ENCODE measurements around the gene IFI27L2. TPM values are rescaled to one million over a fixed set of nuclear protein-coding genes. Genes with fewer than 3 reads are reported as not detected.
"Not testable (repeated sequence)": the region's sequence is repeated elsewhere in the genome, so short reads cannot be mapped to it uniquely, and the experiment has no call there.

The IFI27L2 gene
- total RNA-seq, 4 donors from 2014 or later, result 7.8 to 97.8 (median 23.1) TPM

- Histone ChIP-seq H3K9me3 (no peaks in the 10 kb centered on the region), H3K4me1 (no peaks in the 10 kb centered on the region), H3K4me3 (replicated peaks in 1 of 3) (no peak overlapping the region), H3K36me3 (no peaks in the 10 kb centered on the region), H3K27ac (no peak overlapping the region), H3K27me3 (no peaks in the 10 kb centered on the region)
- intact Hi-C loops (cut with DNase I), result no loop called here
- DNase-seq, result no peak
- no peak for TF ChIP-seq CTCF (IDR thresholded peaks at IDR 0.05)
- no peak for TF ChIP-seq POLR2A (IDR thresholded peaks at IDR 0.05)
Measured at GRCh38 chr14:94157197-94157596, 27.8 kb upstream of the IFI27L2 start.

GRCh38 chr14:94156143-94156542 lies 26.7 kb upstream of the IFI27L2 start:
- H3K27me3 ChIP-seq; H3K4me1 ChIP-seq; H3K9me3 ChIP-seq; DNase-seq; H3K36me3 ChIP-seq; H3K4me3 ChIP-seq (replicated peaks in 1 of 3); intact Hi-C loops (cut with DNase I); H3K27ac ChIP-seq: not testable (repeated sequence)
- WGBS, 2 donors, result 96 to 100% methylated on average over 1 of the region's 1 CpG

- Histone ChIP-seq H3K27me3 (no peaks in the 10 kb centered on the region), H3K27ac (no peak overlapping the region), H3K4me3 (replicated peaks in 1 of 3) (no peak overlapping the region), H3K36me3 (no peaks in the 10 kb centered on the region), H3K9me3 (no peaks in the 10 kb centered on the region), H3K4me1 (no peaks in the 10 kb centered on the region)
- intact Hi-C loops (cut with DNase I), result no loop called here
- TF ChIP-seq CTCF (IDR thresholded peaks at IDR 0.05) (no peak), POLR2A (IDR thresholded peaks at IDR 0.05) (no peak)
- no peak for DNase-seq
- 90 to 93% methylated on average over 6 of the region's 6 CpGs for WGBS, 2 donors
Measured at GRCh38 chr14:94153750-94154342, 24.4 kb upstream of the IFI27L2 start.

- Histone ChIP-seq H3K27ac (no peak overlapping the region), H3K36me3 (no peaks in the 10 kb centered on the region), H3K9me3 (no peaks in the 10 kb centered on the region), H3K27me3 (no peaks in the 10 kb centered on the region), H3K4me1 (no peaks in the 10 kb centered on the region), H3K4me3 (replicated peaks in 1 of 3) (no peak overlapping the region)
- TF ChIP-seq CTCF (IDR thresholded peaks at IDR 0.05), result no peak
- TF ChIP-seq POLR2A (IDR thresholded peaks at IDR 0.05), result no peak
- intact Hi-C loops (cut with DNase I), result no loop called here
- DNase-seq, result no peak
- 86 to 93% methylated on average over 1 of the region's 1 CpG for WGBS, 2 donors
Measured at GRCh38 chr14:94152676-94153075, 23.3 kb upstream of the IFI27L2 start.

GRCh38 chr14:94145902-94146527 lies 16.6 kb upstream of the IFI27L2 start:
- intact Hi-C loops (cut with DNase I), result no loop called here
- WGBS, 2 donors, result 73 to 85% methylated on average over 6 of the region's 6 CpGs
- no peaks in the 10 kb centered on the region for H3K27me3 ChIP-seq
- H3K4me1 ChIP-seq, result no peaks in the 10 kb centered on the region
- H3K4me3 ChIP-seq (replicated peaks in 1 of 3), result no peak overlapping the region
- H3K27ac ChIP-seq, result no peak overlapping the region
- no peaks in the 10 kb centered on the region for H3K9me3 ChIP-seq
- TF ChIP-seq POLR2A (IDR thresholded peaks at IDR 0.05) (no peak), CTCF (IDR thresholded peaks at IDR 0.05) (no peak)
- no peaks in the 10 kb centered on the region for H3K36me3 ChIP-seq
- DNase-seq, result no peak

All from thyroid gland (tissue), 4 donors.